HG03095 (cell line): ENCODE measurements around the gene CDH11.

Source experiments
- ATAC-seq: cut with Tn5 transposase; IDR thresholded peaks from one replicate; pipeline ENCODE4 v1.9.1; 2021; ENCODE audit warnings: moderate library complexity; ENCODE audit not compliant: unreplicated experiment

CDH11 gene

GRCh38 chr16:65116818-65117430 lies 4.9 kb downstream of the CDH11 start:
- no peak for ATAC-seq

- no peak for ATAC-seq
Observed at GRCh38 chr16:65116216-65116615, 5.6 kb downstream of the CDH11 start.

- no peak for ATAC-seq
Observed at GRCh38 chr16:65114527-65114926, 7.3 kb downstream of the CDH11 start.

DNA sequence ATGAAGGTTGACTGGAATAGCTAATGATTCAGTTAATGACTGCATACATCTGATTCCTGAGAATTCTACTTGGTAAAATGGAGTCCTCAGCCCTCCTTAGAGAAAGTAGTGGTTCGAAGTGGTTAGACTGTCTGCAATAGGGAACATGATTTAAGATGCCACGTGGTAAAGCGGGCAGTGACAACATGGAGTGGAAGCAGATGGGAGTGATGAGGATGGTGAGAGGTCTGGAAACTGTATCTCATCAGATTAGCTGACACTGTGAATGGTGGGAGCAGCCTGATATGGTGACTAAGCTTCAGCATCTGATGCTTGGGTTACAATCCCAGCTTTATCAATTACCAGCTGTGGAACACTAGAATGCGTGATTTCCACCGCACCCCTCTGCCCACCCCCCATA lies 8.4 kb downstream of the CDH11 start:
- no peak for ATAC-seq

GRCh38 chr16:65111306-65111705 lies 10.6 kb downstream of the CDH11 start:
- no peak for ATAC-seq

GRCh38 chr16:65106757-65107156 lies 15.1 kb downstream of the CDH11 start:
- no peak for ATAC-seq

- no peak for ATAC-seq
Observed at GRCh38 chr16:65105171-65105570, 16.7 kb downstream of the CDH11 start.

DNA sequence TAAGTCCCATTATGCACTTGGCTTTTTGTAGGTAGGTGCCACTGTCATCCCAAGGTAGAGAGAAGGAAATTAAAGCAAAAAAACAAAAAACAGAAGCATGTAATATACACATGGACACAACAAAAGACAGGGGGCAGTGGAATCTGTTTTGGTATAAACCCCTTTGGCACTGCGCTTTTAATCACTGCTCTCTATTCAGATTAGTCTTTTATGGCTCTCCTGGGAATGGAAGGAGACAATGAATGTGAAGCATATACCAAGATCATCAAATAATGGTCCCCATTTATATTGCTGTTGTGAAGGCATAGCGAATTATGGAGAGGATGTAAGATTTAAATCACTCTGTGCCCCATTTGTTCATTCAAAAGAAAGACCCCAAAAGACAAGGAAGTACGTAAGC lies 17.4 kb downstream of the CDH11 start:
- ATAC-seq: no peak

DNA sequence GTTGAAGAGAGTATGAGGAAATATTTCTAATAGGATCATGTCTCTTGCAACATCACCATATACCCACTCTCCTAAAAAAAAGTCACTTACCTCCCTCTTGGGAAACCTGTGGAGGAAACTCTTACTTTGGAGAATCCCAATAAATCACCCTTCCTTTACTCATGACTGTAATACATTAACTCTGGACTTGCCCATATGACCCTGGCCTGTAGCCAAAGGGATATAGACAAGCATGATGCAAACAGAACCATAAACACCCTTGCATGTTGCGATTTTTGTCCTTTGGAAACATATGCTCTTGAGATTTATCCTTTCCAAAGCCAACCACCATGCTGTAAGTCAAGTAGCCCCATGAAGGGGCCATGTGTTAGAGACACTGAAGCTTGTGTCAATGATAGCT lies 19.5 kb downstream of the CDH11 start:
- ATAC-seq: no peak

- no peak for ATAC-seq
Observed at GRCh38 chr16:65101009-65101408, 20.9 kb downstream of the CDH11 start.

DNA sequence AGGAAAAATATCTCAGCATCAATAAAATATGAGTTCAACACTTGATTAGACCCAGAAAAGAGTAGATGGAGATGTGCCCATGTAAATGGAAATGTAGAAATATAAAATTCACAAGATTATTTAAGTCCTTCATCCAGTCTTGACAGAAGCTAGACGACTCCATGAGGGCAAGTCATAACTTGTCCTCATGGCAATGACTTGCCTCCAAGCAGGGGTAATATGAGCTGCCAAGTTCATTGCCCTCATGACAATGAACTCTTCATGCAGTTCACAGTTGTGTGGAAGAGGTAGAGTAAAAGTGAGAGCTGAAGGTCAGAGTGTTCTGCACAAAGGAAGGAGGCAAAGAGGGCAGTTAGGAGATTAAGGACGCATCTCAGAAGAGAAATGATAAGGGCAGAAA lies 22.3 kb downstream of the CDH11 start:
- ATAC-seq: no peak

- ATAC-seq: no peak
Observed at GRCh38 chr16:65098916-65099315, 22.9 kb downstream of the CDH11 start.

- no peak for ATAC-seq
Observed at GRCh38 chr16:65097296-65097695, 24.6 kb downstream of the CDH11 start.

- no peak for ATAC-seq
Observed at GRCh38 chr16:65095906-65096305, 26.0 kb downstream of the CDH11 start.

- no peak for ATAC-seq
Observed at GRCh38 chr16:65095090-65095728, 26.7 kb downstream of the CDH11 start.

DNA sequence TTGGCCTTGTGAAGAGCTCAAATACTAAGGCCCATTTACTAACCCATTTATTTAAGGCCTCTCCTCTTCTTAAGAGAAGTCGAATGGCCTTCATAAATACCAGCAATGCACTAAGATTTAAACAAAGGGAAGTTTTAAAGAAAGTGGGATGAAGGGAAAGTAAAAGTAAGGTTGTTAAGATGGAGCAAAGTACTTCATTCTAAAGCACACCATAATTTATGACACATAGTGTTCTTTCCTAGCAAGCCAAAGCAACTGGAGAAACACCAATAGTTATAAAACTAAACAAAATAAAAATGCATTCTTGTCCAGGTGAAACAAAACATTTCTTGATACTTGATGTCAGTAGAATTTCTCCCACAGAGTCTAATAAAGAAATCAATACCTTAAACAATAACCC lies 27.9 kb downstream of the CDH11 start:
- no peak for ATAC-seq

DNA sequence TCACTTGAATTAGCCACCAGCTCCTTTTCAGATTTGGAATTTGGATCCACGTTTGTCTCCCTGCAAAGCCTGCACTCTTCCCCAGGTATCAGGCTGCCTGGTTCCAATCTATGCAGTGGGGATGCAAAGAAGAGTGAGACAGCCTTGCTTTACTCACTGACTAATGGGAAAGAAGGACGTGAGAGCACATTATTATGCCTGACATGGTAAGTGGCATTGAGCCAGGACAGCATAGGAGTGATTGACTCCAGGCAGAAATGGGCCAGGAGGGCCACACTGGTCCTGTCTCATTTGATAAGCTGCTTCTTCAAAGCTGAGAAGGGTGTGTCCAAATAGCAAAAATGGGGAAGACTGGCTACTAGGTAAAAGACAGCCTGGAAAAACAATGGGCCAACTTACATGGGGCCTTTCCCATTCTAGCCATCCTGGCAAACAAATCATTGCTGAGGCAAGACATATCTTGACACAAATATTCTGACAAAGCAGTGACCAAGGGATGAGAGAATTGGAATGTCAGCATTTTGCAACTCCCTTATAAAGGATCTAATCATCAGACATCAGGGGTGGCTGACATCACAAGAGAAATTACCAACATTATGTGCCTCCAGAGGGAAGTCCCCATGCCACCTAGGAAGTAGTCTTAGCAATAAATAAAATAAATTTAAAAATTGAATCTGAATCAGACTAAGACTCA lies 38.6 kb downstream of the CDH11 start:
- no peak for ATAC-seq

- no peak for ATAC-seq
Observed at GRCh38 chr16:65079549-65079948, 42.3 kb downstream of the CDH11 start.

DNA sequence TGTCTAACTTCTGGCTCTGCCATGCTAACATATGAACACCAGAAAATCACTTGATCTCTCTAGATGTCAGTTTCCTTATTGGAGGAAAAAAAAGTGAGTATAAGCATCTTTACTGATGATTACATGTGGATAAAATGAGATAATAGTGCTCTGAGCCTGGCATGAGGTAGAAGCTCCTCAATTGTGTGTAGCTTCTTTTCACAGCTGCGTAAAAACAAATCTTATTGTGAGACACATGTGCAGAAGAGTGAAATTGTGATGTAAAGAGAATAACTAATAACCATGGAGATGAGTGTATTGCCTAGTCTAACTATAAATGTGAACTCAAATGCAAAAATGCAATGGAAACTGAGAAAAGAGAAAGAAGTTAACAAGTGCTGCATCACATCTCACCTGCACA lies 44.7 kb downstream of the CDH11 start:
- ATAC-seq: no peak

- ATAC-seq: no peak
Observed at GRCh38 chr16:65075877-65076276, 46.0 kb downstream of the CDH11 start.

DNA sequence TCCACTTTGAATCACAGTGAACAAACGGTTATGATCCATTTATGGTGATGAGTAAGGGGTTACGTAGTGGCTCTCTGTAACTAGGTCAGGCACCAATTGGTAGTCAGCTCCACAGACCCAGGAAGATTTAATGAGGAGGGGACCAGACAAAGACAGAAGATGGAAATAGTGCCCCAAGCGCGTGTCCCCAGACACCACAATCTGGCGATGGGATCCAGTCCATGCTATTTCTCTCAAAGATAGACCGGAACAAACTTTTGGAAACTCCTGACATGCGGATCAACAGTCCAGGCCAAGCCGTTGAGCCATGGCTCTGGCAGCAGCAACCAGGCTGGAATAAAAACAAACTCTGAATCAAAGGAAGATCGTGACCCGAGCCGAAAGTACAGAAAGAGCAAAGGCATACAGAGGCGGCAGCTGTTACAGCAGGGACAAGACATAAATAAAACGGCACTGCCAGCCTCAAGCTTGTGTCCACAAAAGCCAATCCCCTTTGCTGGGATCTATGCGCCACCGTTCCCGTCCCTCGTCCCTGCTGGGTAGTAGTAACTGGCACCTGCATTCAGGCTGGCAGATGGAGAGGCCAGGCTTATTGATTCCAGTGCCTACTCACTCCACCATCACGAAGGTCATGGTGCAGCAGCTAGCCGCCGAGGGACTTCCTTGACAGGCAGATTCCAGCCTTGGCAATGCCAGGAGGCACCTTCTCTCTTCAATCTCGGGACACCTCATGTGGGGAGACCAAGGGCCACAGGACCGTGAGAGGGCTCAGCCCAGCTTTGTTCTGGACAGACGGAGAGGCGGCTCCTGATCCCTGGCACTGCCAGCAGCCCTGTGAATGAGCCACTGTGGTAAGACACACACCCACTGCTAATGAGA lies 50.2 kb downstream of the CDH11 start:
- no peak for ATAC-seq
